MM.1S (cell line): ENCODE measurements around the gene TIAM1.

Experiments used
- EZH2 ChIP-seq: fragments of 300-600 bp; sonication (generic); optimal IDR thresholded peaks from 2 replicates; pipeline ENCODE3; 2017; ENCODE audit warnings: low read depth, mild to moderate bottlenecking, antibody characterized with exemption, low read length, mixed read lengths
- EZH2phosphoT487 ChIP-seq: fragments of 300-600 bp; sonication (generic); IDR thresholded peaks from 2 replicates; pipeline ENCODE4 v1.6.1; 2018; ENCODE audit warnings: antibody characterized with exemption, low read length
- TF ChIP-seq, protein P1 (sequence below): fragments of 300-600 bp; sonication (generic); IDR thresholded peaks from 2 replicates; pipeline ENCODE4 v1.5.1; 2016; ENCODE audit warnings: antibody characterized with exemption, low read length, mixed read lengths

DNA sequence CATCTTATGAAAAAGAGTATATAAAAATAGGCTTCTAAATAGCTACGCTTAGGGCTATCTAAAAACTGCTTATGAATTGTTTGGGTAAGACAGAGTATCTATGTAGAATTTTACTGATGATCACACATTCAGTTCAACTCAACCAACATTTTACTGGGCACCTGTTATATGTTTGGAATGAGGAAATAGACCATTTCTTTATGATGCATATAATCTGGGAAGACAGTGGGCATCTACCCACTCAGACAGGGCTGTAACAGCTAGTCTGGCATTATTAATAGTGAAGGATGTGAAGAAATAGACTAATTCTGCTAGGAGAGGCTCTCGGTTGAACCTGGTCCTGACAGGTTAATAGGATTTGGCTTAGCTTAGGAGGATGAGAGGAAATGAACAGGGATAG lies 56.9 kb downstream of the TIAM1 start:
- TF ChIP-seq, protein P1, sequence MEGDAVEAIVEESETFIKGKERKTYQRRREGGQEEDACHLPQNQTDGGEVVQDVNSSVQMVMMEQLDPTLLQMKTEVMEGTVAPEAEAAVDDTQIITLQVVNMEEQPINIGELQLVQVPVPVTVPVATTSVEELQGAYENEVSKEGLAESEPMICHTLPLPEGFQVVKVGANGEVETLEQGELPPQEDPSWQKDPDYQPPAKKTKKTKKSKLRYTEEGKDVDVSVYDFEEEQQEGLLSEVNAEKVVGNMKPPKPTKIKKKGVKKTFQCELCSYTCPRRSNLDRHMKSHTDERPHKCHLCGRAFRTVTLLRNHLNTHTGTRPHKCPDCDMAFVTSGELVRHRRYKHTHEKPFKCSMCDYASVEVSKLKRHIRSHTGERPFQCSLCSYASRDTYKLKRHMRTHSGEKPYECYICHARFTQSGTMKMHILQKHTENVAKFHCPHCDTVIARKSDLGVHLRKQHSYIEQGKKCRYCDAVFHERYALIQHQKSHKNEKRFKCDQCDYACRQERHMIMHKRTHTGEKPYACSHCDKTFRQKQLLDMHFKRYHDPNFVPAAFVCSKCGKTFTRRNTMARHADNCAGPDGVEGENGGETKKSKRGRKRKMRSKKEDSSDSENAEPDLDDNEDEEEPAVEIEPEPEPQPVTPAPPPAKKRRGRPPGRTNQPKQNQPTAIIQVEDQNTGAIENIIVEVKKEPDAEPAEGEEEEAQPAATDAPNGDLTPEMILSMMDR: no peak
- TF ChIP-seq EZH2: no peak
- TF ChIP-seq EZH2phosphoT487: no peak
